DOHH2 (cell line): ENCODE measurements around the gene KRTAP9-2.
"Not testable (repeated sequence)": the region's sequence is repeated elsewhere in the genome, so short reads cannot be mapped to it uniquely, and the experiment has no call there.

Experiments used
- CTCF ChIP-seq: fragments of 200-600 bp; sonication (generic); IDR thresholded peaks from one replicate; pipeline ENCODE4 v1.5.1; 2014; ENCODE audit warnings: antibody characterized with exemption, mild to moderate bottlenecking, low read depth, low read length; ENCODE audit not compliant: poor library complexity, severe bottlenecking
- EZH2phosphoT487 ChIP-seq: fragments of 200-600 bp; sonication (generic); IDR thresholded peaks from 2 replicates; pipeline ENCODE4 v1.6.1; 2017; ENCODE audit warnings: borderline replicate concordance, mild to moderate bottlenecking, antibody characterized with exemption, low read length, moderate library complexity, mixed read lengths

DNA sequence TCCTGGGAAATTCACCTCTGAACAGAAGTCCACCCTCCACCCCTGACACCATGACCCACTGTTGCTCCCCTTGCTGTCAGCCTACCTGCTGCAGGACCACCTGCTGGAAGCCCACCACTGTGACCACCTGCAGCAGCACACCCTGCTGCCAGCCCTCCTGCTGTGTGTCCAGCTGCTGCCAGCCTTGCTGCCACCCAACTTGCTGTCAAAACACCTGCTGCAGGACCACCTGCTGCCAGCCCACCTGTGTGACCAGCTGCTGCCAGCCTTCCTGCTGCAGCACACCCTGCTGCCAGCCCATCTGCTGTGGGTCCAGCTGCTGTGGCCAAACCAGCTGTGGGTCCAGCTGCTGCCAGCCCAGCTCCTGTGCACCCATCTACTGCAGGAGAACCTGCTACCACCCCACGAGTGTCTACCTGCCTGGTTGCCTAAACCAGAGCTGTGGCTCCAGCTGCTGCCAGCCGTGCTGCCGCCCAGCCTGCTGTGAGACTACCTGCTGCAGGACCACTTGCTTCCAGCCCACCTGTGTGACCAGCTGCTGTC is 49.3 kb downstream of the KRTAP9-2 start, which contains the start of gene KRTAP9-7:
- not testable (repeated sequence) for TF ChIP-seq CTCF, EZH2phosphoT487
